Measurements from ENCODE around the gene C5AR1.

DNA sequence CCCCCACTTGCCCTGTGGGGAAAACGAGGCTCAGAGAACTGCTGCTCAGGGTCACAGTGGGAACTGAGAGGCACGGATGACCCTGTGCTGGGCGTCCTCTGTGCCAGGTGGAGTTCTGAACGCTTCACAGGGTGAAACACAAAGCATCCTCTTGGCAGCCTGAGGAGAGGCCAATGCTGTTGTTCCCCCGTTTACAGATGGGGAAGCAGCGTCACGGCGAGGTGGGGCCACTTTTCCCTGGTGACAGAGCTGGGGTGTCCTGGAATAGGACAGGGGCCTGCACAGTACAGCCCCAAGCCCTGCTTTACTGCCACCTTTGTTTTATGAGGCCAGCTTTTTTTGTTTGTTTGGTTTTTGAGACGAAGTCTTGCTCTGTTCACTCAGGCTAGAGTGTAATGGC, 61.6 kb downstream of the C5AR1 start:
- TF ChIP-seq CTCF (conservative IDR thresholded peaks at IDR 0.05; ENCODE audit: low read length): no peak
- no peak for TF ChIP-seq EZH2phosphoT487 (IDR thresholded peaks at IDR 0.05; ENCODE audit: borderline replicate concordance, low read depth, low read length)
